Muscle of arm (tissue), 12 donors: ENCODE data around the gene RPEL1. TPM values are rescaled to one million over a fixed set of nuclear protein-coding genes. Genes with fewer than 3 reads are reported as not detected.
A peak's percentile ranks its signal among the peaks of the same experiment; 100 is the strongest.

Experiments
- DNase-seq: peaks from one replicate; pipeline ENCODE4 v3.0.0-alpha.2; 2013
- polyA plus RNA-seq, 12 donors: library from polyadenylated mRNA; unstranded; fragments of 120-200 nt; gene quantifications; one replicate each; pipeline ENCODE4 v1.2.1, GENCODE V29; 2013; ENCODE audit not compliant: insufficient read length in 12 of 12

Gene RPEL1
- polyA plus RNA-seq, 12 donors, result not detected

DNA sequence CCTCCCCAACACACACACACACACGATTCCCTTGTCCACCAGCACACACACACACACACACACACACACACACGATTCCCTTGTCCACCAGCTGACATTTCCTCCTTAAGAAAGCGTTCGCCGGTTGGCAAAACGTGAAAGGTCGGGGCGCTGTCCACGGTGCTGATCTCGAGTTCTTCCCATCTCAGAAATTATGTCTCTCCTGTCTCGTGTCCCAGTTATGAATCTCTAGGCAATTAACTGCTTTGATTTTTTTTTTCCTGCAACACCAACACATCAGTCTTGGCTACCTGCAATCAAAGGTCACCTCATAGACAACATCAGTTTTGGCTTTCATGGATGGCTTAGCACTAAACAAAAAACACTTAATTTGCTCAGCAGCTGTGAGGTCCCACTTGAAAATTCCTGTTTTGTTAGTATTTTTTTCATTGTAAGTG is 33.2 kb downstream of the RPEL1 start:
- DNase-seq, result peak; percentile 63

- DNase-seq, result no peak
Observed at GRCh38 chr10:103280031-103280430, 34.3 kb downstream of the RPEL1 start.

DNA sequence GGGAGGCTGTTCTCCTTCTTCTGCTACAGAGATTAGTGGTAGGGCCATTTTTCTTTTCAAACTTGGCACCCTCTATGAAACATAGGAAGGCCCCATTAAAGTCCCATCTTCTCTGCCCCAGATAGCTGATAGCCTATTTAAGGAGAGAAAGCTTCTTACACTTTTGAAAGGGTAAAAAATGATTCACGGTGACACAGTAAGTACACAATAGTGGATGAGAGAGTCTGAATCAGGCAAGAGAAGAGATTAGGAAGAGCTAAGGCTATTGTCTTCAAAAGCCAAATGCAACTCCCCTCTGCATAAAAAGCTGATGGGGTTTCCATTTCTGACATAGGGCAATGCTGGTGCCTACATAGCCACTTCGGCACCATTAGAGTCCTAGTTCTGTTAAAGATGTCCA is 34.8 kb downstream of the RPEL1 start:
- no peak for DNase-seq

DNA sequence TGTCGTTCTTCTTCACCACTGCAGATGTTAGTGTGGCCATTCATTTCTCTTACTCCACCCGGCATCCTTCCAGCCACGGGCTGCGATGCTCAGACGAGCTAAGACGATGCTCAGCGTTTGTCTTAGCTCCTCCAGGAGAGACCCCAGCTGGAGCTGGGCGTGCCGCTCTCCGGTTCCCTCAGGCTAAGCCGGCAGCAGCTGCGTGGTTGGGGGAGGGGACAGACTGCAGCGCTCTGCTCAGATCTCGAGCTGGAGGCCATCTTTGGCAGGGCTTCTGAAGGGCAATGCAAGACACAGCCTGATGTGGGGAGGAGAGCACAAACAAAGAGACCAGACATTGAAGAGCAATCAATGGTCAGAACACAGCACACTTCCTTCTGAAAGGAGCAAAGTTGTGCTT is 36.1 kb downstream of the RPEL1 start:
- DNase-seq, result peak; percentile 39

DNA sequence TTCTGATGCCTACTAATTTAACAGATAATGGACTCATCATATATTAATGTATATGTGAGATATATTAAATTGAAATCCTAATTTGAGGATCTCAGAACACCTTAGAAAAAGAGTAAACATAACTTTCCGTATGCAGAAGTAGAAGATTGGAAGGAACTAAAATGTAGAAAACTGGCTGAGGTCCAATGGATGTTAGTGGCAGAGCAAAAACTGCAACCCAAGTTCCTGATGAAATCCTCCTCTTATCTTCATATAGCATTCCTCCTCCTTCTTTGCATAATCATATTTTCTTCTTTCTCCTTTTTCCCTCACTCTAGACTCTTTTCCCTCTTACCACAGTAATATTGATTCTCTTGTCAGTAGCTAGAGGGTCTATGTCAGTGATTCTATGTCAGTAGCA is 37.3 kb downstream of the RPEL1 start:
- no peak for DNase-seq

DNA sequence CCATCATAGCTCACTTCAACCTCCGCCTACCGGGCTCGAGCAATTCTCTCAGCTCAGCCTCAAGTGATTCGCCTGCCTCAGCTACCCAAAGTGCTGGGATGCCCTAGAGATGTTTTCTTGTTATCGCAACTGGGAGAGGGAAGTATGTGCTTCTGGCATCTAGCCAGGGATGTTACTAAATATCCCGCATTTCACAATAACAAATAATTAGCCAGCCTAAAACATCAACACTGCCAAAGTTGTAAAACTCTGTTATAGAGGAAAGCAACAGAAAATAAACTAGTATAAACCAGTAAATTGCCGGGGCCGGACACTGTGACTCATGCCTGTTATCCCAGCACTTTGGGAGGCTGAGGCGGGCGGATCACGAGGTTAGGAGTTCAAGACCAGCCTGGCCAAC is 38.5 kb downstream of the RPEL1 start:
- DNase-seq, result no peak

- no peak for DNase-seq
Observed at GRCh38 chr10:103287992-103288391, 42.3 kb downstream of the RPEL1 start.

- no peak for DNase-seq
Observed at GRCh38 chr10:103291588-103291987, 45.9 kb downstream of the RPEL1 start.

GRCh38 chr10:103295374-103296015 is 49.8 kb downstream of the RPEL1 start:
- no peak for DNase-seq

Other genes with a start within 250 kb of the RPEL1 start
- 100 to 1,000 TPM in 11 of 12 donors, not detected in 1; 113 to 226 (median 162) TPM for gene NT5C2, start 52.6 kb upstream of the RPEL1 start, polyA plus RNA-seq
- gene INA, start 31.3 kb downstream of the RPEL1 start, polyA plus RNA-seq, result 1 to 10 TPM in 1 of 12 donors, under 1 TPM in 9, not detected in 2; 0.10 to 2.0 (median 0.30) TPM
- 10 to 100 TPM in 4 of 12 donors, 1 to 10 TPM in 7, not detected in 1; 6.9 to 14.9 (median 9.6) TPM for gene PCGF6, start 105.3 kb downstream of the RPEL1 start, polyA plus RNA-seq
- 1 to 10 TPM in 11 of 12 donors, not detected in 1; 3.8 to 6.4 (median 4.6) TPM for gene TAF5, start 122.1 kb downstream of the RPEL1 start, polyA plus RNA-seq
- 100 to 1,000 TPM in 11 of 12 donors, not detected in 1; 168 to 300 (median 270) TPM for gene ATP5MK, start 150.6 kb downstream of the RPEL1 start, polyA plus RNA-seq
- gene PDCD11, start 150.7 kb downstream of the RPEL1 start, polyA plus RNA-seq, result 10 to 100 TPM in 11 of 12 donors, not detected in 1; 18.1 to 29.8 (median 25.1) TPM
- 10 to 100 TPM in 11 of 12 donors, not detected in 1; 10.3 to 35.4 (median 13.9) TPM for gene CALHM2, start 206.5 kb downstream of the RPEL1 start, polyA plus RNA-seq
- gene CALHM1, start 213.0 kb downstream of the RPEL1 start, polyA plus RNA-seq, result under 1 TPM in 1 of 12 donors, not detected in 11; 0.17 TPM
- gene CALHM3, start 233.4 kb downstream of the RPEL1 start, polyA plus RNA-seq, result under 1 TPM in 1 of 12 donors, not detected in 11; 0.11 TPM
- 10 to 100 TPM in 10 of 12 donors, 1 to 10 TPM in 1, not detected in 1; 9.9 to 42.8 (median 19.1) TPM for gene NEURL1, start 247.8 kb downstream of the RPEL1 start, polyA plus RNA-seq